ENCODE results near the gene AMMECR1L.
"Not testable (repeated sequence)": the region's sequence is repeated elsewhere in the genome, so short reads cannot be mapped to it uniquely, and the experiment has no call there.

Gene AMMECR1L

DNA sequence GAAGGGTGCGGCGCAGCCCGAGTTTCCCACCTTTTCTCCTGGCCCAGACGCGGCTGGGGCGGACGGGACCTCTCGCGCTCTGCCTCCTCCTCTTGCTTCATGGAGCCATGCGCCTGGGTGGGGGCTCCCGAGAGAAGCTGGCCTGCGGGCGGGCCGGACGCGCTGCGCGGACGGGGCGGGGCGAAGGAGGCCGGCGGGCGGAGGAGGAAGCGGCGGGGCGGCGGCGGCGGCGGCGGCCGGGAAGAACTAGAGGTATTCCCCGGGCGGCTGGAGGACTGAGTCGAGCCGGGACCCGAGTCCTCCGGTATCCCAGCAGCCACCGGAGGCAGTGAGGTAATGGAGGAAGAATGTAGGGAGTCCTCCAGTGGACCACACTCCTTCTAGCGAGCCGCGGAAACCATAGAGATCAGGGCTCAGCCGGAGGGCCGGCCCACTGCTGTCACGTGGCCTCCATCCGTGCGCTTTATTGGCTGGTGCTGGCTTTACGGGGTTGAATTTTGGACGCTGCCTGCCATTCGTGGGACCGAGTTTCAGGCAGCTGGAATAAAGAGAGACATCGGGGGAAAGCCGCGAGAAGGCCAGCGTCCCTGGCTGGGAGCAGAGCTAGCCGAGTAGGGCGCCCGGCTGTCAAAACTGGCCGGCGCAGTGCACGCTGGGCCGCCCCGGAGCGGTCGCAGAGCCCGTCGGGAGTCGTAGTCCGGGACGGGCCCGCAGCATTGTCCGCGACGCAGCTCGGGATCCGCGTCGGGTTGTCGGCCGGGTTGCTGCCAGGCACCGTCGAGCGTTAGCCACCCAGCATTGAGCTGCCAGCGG lies at the start of gene AMMECR1L:
Gene AMMECR1L (minus strand): TSS at position 177 of the 813 bp plus-strand sequence. CDS start 11,722 bp downstream, outside the sequence.
- peak; percentile 59 for DNase-seq (ENCODE audit: low spot score)

- no peak for DNase-seq (ENCODE audit: low spot score)
Observed at GRCh38 chr2:127935337-127935736, 49.6 kb upstream of the AMMECR1L start.

DNA sequence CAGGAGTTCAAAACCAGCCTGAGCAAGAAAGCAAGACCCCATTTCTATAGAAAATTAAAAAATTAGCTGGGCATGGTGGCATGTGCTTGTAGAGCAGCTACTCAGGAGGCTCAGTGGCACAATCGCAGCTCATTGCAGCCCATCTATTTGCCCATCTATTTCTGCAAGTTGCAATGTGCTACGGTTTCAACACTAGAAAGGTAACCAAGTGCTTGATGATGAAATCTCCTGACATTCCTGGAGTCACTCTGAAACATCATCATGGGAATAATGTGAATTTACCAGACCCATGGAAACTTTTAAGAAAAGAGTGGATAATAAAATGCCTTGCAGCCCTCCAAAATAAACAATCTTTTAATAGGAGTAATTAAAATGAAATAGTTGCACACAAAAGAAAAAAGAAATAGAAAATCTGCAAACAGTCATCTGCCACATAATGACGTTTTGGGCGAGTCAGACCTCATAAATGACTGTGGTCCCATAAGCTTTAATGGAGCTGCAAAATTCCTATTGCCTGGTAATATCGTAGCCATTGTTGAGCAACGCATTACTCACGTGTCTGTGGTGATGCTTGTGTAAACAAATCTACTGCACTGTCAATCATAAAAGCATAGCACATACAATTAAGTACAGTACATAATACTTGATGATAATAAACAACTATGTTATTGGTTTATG lies 46.6 kb upstream of the AMMECR1L start:
- peak; percentile 28 for DNase-seq (ENCODE audit: low spot score)

DNA sequence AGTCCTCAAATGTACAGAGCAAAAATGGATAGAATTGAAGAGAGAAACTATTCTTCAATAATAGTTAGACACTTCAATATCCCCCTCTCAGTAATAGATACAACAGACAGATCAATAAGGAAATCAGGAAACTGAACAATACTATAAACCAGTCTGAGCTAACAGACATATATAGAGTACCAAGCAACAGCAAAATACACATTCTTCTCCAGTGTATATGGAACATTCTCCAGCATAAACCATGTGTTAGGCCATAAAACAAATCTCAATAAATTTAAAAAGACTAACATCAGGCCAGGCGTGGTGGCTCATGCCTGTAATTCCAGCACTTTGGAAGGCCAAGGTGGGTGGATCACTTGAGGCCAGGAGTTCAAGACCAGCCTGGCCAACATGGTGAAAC lies 43.7 kb upstream of the AMMECR1L start:
- no peak for DNase-seq (ENCODE audit: low spot score)

DNA sequence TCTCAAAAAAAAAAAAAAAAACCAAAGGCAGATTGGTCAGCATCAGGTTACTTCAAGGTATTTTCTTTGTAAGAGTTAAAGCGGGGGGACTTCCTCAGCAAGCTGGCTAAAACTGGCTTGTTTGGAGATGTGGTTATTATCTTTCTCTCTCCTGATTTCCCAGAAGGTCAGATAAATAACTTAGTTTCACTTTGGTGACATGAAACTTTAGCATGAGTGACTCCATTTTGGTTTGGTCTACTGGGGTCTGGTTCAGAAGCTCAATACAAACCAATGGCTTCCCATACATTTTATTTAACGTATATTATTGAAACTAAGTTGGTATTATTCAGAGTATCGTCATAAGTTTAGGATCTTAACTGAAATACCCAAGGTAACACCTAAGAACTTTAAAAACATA lies 41.6 kb upstream of the AMMECR1L start:
- no peak for DNase-seq (ENCODE audit: low spot score)

GRCh38 chr2:127917916-127918315 lies 32.2 kb upstream of the AMMECR1L start:
- no peak for DNase-seq (ENCODE audit: low spot score)

GRCh38 chr2:127913808-127914457 lies 28.2 kb upstream of the AMMECR1L start:
- DNase-seq (ENCODE audit: low spot score) = no peak

DNA sequence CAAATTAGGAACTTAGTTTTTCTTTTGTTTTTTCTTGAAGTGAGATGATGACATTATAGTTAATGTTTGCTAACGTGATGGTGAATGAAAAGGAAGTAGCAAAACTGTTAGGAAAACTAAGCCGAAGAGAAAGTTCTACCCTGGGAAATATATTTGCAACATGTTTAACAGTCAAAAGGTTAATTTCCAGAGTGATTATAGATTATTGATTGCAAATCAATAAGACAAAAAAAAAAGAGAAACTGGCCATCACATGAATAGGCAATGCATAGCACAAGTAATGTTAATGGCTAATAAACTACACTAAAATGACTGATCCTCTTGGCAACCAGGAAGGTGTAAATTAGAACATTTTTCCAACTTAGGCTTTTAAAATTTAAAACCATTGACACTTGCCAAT lies 26.0 kb upstream of the AMMECR1L start:
- no peak for DNase-seq (ENCODE audit: low spot score)

DNA sequence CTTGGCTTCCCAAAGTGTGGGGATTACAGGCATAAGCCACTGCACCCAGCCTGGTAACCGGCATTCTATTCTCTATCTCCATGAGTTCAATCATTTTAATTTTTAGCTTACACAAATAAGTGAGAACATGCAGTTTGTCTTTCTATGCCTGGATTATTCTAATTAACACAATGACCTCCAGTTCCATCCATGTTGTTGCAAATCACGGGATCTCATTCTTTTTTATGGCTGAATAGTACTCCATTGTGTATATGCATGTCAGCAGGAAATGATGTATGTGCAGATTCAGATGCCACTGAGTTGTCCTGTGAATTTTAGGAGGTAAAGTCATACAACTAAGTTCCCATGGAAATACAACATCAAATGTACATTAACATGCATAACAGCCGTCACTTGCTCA lies 24.7 kb upstream of the AMMECR1L start:
- no peak for DNase-seq (ENCODE audit: low spot score)

DNA sequence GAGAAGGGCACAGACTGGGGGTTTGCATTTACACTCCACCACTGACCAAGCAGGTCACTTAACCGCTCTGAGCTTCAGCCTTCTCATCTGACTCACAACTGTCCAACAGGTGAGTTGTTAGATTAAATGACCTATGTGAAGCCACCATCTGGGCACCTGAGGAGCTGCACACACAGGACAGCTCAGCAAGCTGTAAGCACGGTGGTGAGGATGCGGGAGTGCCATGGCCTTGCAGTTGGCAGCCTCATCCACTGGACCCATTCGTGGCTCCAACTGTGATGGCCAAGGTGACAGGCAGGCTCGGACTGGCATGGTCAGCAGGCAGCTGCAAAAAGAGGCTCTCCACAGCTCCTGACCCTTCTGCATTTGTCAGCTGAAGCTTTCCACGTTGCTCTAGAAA lies 23.3 kb upstream of the AMMECR1L start:
- no peak for DNase-seq (ENCODE audit: low spot score)

- not testable (repeated sequence) for DNase-seq (ENCODE audit: low spot score)
Observed at GRCh38 chr2:127907733-127908400, 22.1 kb upstream of the AMMECR1L start.

DNA sequence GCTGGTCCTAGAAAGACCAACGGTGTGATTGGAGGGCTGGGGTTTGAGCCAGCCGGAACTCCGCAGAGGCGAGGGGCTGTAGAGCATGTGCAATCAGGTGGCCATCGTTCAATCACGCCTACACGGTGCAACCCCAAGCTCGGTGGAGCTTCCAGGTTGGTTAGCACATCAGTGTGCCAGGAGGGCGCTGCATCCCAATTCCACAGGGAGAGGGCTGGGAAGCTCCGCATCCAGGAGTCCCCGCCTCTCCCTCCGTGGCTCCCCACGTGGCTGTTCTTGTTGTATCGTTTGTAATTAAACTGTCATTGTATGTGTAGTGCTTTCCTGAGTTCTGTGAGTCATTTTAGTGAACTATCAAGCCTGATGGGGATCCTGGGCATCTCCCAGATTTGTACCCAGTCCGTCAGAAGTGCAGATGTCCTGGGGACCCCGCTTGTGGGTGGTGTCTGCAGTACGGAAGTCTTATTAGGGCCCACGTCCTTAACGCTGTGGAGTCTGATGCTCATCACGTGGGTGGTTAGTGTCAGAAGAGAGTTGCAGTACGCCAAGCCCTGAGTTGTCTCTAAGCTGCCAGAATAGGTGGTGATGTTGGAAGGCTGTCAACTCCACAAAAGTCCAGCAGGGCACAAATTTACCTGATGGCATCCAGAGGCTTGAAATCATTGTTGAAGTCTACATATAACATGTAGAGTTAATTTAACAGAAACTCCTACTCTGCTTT lies 20.6 kb upstream of the AMMECR1L start:
- no peak for DNase-seq (ENCODE audit: low spot score)

GRCh38 chr2:127901339-127902056 lies 15.7 kb upstream of the AMMECR1L start:
- DNase-seq (ENCODE audit: low spot score) = no peak

- DNase-seq (ENCODE audit: low spot score) = no peak
Observed at GRCh38 chr2:127897531-127898211, 11.9 kb upstream of the AMMECR1L start.

DNA sequence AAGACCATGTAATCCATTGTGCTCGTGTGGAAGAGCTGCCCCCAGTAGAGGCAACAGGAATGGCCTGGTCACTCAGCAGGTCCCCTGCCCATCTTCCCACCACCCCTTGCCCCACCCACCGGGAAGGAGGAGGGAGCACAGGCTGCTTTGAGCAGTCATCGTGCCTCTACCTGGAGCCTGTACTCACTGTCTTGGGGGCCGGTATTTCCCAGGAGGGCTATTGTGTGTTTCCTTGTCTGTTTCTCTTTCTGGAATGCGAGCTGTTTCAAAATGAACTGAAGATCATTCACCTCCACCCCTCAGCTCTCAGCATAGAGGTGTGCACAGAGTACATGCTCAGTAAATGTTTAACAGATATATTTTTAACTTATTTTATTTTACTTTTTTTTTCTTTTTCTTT lies 7.7 kb upstream of the AMMECR1L start:
- DNase-seq (ENCODE audit: low spot score) = no peak

DNA sequence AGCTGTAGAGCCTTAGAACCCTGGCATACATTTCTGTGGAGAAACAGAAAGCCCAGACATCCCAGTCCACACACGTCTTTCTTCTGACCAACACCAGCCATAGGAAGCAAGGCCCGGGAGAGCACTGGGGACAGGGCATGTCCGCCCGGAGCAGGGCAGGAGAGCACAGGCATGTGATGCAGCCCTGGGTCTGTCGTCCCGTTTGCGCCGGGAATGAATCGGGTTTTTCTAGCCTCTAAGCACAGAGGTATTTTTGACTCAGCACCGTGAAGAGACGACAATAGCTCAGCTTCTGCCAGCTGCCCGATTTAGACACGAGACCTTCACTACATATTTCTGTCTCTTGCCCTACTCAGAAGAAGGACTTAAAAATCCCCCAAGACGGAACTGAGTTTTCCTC lies 7.3 kb upstream of the AMMECR1L start:
- DNase-seq (ENCODE audit: low spot score) = no peak

DNA sequence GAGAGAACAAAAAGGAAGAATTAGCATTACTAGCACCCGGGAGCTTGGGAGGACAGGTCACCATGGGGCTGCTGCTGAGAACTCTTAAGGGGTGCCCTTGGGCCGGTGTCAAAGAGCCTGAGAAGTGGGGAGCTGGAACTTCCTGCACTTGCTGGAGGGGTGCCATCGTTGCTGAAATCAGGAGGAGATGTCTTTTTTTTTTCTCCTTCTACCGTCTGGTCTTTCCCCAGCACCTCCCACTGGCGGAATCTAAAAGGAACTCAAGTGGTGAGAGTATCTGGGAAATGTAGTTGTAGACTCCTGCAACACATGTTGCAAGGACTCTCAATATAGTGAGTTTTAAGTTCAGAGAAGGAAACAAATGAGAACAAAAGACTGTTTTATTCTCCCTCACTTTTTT lies 6.1 kb upstream of the AMMECR1L start:
- no peak for DNase-seq (ENCODE audit: low spot score)

DNA sequence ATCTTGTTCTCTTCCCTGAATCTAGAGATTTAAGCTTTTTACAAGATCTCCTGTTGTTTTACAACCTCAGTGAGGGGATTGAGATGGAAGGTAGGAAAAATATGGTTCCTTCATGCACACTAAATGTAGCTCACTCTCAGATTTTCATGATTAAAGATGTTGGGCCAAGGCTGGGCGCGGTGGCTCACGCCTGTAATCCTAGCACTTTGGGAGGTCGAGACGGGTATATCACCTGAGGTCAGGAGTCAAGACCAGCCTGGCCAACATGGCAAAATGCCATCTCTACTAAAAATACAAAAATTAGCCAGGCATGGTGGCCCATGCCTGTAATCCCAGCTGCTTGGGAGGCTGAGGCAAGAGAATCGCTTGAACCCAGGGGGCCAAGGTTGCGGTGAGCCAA lies 5.0 kb upstream of the AMMECR1L start:
- DNase-seq (ENCODE audit: low spot score) = not testable (repeated sequence)

- no peak for DNase-seq (ENCODE audit: low spot score)
Observed at GRCh38 chr2:127888772-127889171, 3.0 kb upstream of the AMMECR1L start.

- no peak for DNase-seq (ENCODE audit: low spot score)
Observed at GRCh38 chr2:127887776-127888130, 2.0 kb upstream of the AMMECR1L start.
